ENCODE measurements around the gene TRAF2.

The TRAF2 gene

DNA sequence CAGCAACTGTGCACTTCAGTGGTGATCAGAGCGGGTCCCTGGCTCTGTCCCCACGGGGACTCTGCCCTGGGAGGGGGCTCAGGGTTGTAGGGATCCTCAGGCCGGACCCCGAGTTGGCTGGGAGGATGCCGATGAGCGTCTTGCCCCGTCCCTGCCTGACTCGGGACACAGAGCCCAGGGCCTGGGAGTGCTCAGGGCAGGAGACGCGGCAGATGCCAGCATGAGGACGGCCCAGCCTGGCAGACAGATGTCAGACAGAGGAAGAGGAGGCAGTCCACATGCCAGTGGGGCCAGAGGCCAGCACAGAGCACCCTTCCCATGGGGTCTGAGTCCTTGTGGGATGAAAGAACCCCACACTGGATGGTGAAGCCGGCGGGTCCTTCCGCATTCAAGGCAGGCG is 77.0 kb downstream of the TRAF2 start:
- Histone ChIP-seq H3K36me3 (ENCODE audit: control insufficient read depth, insufficient read depth, low read length) (no peaks in the 10 kb centered on the region), H3K9ac (ENCODE audit: low read depth, low read length) (no peak overlapping the region), H3K9me3 (ENCODE audit: control insufficient read depth, insufficient read depth, low read length) (no peaks in the 10 kb centered on the region), H3K27me3 (ENCODE audit: control insufficient read depth, insufficient read depth, low read length) (no peaks in the 10 kb centered on the region), H3K4me1 (ENCODE audit: control insufficient read depth, insufficient read depth, low read length) (peaks cover 7% of the 10 kb centered on the region), H3K4me3 (ENCODE audit: low read depth, low read length) (no peak overlapping the region)

DNA sequence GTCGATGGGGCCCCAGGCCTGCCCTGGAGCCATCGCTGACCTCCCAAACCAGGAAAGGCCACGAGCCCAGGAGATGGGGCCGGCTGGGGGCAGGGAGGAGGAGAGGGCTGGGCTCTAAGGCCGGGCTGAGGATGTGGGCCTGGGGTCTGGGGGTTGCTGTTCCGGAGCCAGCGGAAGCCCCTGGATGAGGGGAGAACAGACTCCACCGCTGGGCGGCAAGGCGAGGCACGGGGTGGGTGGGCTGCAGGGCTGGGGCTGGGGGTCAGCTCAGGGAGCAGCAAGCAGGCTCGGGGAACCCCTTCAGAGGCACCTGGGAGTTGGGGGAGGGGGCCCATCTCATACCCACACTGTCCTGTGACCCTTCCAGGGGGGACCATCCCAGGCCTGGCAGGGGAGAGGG is 77.4 kb downstream of the TRAF2 start:
- H3K27me3 ChIP-seq (ENCODE audit: control insufficient read depth, insufficient read depth, low read length) = no peaks in the 10 kb centered on the region

DNA sequence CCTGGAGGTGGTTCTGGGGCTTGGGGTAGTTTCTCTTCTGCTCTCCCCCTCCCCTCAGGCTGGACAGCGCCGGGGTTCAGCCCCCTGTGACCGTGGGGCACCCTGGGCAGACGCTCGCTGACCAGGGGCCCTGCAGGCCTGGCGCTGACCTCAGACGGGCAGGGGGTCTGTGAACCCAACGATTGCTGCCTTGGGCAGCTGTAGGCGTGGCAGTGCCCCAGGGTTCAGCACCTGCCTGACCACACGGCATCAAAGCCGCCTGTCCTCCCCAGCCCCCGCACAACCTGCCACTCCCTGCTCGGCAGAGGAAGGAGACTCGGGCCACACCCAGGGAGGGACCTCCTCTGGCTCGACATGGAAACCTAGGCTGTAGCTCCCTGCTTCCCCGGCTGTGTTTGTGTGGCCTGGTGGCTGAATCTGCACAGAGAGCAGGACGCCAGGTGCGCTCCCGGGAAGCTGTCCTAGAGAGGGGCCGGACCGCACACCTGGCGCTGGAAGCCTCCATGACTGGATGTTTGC is 77.9 kb downstream of the TRAF2 start:
- Histone ChIP-seq H3K27me3 (ENCODE audit: control insufficient read depth, insufficient read depth, low read length) (no peaks in the 10 kb centered on the region), H3K36me3 (ENCODE audit: control insufficient read depth, insufficient read depth, low read length) (no peaks in the 10 kb centered on the region), H3K4me3 (ENCODE audit: low read depth, low read length) (no peak overlapping the region), H3K9ac (ENCODE audit: low read depth, low read length) (no peak overlapping the region), H3K4me1 (ENCODE audit: control insufficient read depth, insufficient read depth, low read length) (peaks cover 7% of the 10 kb centered on the region), H3K9me3 (ENCODE audit: control insufficient read depth, insufficient read depth, low read length) (no peaks in the 10 kb centered on the region)

More for the DNA sequence above, 77.4 kb downstream of the TRAF2 start:
- Histone ChIP-seq H3K4me1 (ENCODE audit: control insufficient read depth, insufficient read depth, low read length) (peaks cover 7% of the 10 kb centered on the region), H3K9me3 (ENCODE audit: control insufficient read depth, insufficient read depth, low read length) (no peaks in the 10 kb centered on the region), H3K9ac (ENCODE audit: low read depth, low read length) (no peak overlapping the region), H3K4me3 (ENCODE audit: low read depth, low read length) (no peak overlapping the region), H3K36me3 (ENCODE audit: control insufficient read depth, insufficient read depth, low read length) (no peaks in the 10 kb centered on the region)

DNA sequence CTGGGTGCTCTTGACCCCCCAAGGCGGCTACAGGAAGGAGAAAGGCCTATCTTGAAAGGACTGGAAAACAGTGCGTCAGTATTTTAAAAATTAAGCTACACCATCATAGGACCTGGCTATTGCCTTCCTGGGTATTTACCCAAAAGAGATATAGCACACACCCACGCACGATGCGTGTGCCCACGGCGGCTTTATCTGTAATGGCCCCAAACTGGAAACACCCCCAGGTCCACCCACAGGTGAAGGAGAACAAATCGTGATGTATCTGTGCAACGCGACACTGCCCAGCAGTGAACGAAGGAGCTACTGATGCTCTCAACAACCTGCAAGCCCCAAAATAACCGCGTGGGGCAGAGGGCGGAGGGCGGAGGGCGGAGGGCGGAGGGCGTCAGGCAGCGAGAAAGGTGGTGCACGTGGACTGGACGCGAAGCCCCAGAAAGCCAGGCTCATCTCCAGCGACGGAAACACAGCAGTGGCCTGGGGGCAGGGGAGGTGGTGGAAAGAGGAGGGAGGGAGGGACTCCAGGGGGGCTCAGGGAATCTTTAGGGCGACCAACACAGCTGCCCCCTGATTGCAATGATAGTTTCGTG is 78.6 kb downstream of the TRAF2 start:
- Histone ChIP-seq H3K36me3 (ENCODE audit: control insufficient read depth, insufficient read depth, low read length) (no peaks in the 10 kb centered on the region), H3K4me3 (ENCODE audit: low read depth, low read length) (no peak overlapping the region), H3K9ac (ENCODE audit: low read depth, low read length) (no peak overlapping the region), H3K9me3 (ENCODE audit: control insufficient read depth, insufficient read depth, low read length) (no peaks in the 10 kb centered on the region), H3K4me1 (ENCODE audit: control insufficient read depth, insufficient read depth, low read length) (peaks cover 7% of the 10 kb centered on the region), H3K27me3 (ENCODE audit: control insufficient read depth, insufficient read depth, low read length) (no peaks in the 10 kb centered on the region)

DNA sequence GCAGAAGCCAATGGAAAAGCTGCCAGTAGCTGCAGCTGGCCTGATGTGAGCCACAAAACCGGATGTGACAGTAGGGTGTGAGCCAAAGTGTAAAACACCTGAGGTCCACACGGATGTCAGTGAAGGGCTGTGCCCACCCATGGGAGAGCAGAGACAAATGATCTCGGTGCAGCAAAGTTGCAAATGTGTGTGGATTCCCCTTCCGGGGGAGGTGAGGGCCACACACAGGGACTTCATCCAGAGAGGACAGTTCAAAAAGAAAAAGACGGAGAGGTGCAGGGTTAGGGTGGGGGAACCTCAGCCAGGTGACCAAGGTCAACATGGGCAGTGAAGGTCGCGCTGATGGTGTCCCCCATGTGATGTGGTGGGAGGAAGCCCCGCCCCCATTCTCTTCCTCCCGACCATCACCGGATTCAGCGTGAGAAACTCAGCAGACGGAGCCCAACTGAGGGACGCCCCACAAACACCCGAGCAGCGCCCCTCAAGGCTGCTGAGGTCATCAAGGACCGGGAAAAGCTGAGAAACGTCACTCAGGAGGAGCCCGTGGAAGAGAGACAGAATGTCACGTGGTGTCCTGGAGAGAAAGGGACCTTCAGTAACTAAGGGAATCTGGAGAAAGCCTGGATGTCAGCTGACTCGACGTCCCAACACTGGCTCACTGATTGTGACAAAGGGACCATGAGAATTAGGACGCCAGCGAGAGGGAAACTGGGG is 79.6 kb downstream of the TRAF2 start:
- Histone ChIP-seq H3K4me1 (ENCODE audit: control insufficient read depth, insufficient read depth, low read length) (peaks cover 7% of the 10 kb centered on the region), H3K4me3 (ENCODE audit: low read depth, low read length) (no peak overlapping the region), H3K27me3 (ENCODE audit: control insufficient read depth, insufficient read depth, low read length) (no peaks in the 10 kb centered on the region), H3K9ac (ENCODE audit: low read depth, low read length) (no peak overlapping the region), H3K9me3 (ENCODE audit: control insufficient read depth, insufficient read depth, low read length) (no peaks in the 10 kb centered on the region), H3K36me3 (ENCODE audit: control insufficient read depth, insufficient read depth, low read length) (no peaks in the 10 kb centered on the region)

DNA sequence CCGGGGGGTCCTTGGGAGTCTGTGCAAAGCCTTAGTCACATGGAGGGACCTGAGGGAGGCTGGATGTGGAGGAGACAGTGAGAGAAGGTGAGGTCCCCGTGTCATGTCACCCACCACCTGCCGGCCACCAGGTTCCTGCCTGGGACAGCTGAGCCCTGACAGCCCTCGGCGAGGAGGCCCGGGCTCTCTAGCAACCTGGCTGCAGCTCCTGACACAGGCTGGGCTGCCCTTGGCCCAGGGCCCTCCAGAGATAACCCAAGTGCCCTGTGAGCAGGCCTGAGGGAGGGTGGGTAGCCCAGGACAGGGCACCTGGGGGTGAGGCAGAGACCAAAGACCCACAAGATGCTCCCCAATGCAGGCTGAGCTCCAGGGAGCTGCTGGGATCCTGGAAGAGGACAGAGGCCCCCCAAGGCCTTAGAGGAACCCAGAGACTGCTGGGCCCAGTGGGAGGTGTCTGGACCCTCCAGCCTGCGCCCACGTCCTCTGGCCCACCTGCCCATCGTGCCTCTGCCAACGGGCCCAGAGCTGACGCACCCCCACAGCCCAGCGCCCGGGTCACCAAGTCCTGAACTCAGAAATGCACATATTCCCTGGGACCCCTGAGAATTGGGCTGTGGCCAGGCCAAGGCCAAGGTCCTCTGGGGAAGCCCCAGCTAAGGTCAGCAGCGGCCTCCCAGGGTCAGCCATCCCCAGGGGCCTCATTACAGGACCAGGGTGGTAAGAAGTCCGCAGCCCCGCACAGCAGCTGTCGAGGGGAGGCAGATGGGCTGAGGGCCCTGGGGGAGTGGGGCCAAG is 82.2 kb downstream of the TRAF2 start:
- Histone ChIP-seq H3K4me1 (ENCODE audit: control insufficient read depth, insufficient read depth, low read length) (peaks cover 7% of the 10 kb centered on the region), H3K9me3 (ENCODE audit: control insufficient read depth, insufficient read depth, low read length) (no peaks in the 10 kb centered on the region), H3K27me3 (ENCODE audit: control insufficient read depth, insufficient read depth, low read length) (no peaks in the 10 kb centered on the region), H3K9ac (ENCODE audit: low read depth, low read length) (no peak overlapping the region), H3K4me3 (ENCODE audit: low read depth, low read length) (no peak overlapping the region), H3K36me3 (ENCODE audit: control insufficient read depth, insufficient read depth, low read length) (no peaks in the 10 kb centered on the region)

DNA sequence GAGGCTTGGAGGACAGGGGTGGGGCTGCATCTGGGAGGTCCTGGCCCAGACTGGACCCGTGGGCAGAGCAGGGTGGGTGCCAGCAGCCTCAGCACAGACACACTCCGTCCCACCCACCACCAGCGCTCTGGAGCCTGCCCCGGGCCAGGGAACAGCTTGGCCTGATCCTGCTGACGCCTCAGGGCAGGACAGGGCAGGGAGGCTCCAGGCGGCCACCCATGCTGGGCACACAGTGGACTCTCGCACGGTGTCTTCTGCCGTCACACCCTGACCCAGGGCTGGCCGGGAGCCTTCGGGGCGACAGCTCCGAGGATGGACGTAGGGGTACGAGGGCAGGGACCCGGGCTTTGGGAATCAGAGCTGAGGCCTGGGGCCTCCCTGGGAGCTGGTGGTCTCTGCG is 82.8 kb downstream of the TRAF2 start:
- Histone ChIP-seq H3K9me3 (ENCODE audit: control insufficient read depth, insufficient read depth, low read length) (no peaks in the 10 kb centered on the region), H3K36me3 (ENCODE audit: control insufficient read depth, insufficient read depth, low read length) (no peaks in the 10 kb centered on the region), H3K4me1 (ENCODE audit: control insufficient read depth, insufficient read depth, low read length) (peaks cover 7% of the 10 kb centered on the region), H3K9ac (ENCODE audit: low read depth, low read length) (no peak overlapping the region), H3K27me3 (ENCODE audit: control insufficient read depth, insufficient read depth, low read length) (no peaks in the 10 kb centered on the region), H3K4me3 (ENCODE audit: low read depth, low read length) (no peak overlapping the region)

DNA sequence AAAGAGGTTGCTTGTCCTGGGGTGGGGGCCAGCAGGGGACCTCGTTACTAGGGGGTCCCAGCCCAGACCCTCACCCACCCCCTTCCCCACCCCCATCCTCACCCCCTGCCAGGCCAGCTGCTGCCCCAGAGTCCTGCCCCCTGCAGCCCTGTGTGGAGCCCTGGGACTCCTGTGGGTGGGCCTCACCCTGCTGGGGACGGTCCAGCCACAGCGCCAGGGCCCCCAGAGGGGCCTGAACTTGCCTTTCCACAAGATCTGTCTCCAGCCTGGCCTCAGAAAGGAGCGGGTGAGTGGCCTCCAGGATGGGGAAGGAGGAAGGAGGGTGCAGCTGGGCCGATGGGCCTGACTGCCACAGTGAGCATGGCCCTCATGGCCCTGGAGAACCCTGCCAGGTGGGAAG is 83.5 kb downstream of the TRAF2 start:
- Histone ChIP-seq H3K9me3 (ENCODE audit: control insufficient read depth, insufficient read depth, low read length) (no peaks in the 10 kb centered on the region), H3K4me3 (ENCODE audit: low read depth, low read length) (no peak overlapping the region), H3K36me3 (ENCODE audit: control insufficient read depth, insufficient read depth, low read length) (no peaks in the 10 kb centered on the region), H3K9ac (ENCODE audit: low read depth, low read length) (no peak overlapping the region), H3K27me3 (ENCODE audit: control insufficient read depth, insufficient read depth, low read length) (no peaks in the 10 kb centered on the region), H3K4me1 (ENCODE audit: control insufficient read depth, insufficient read depth, low read length) (peaks cover 7% of the 10 kb centered on the region)

DNA sequence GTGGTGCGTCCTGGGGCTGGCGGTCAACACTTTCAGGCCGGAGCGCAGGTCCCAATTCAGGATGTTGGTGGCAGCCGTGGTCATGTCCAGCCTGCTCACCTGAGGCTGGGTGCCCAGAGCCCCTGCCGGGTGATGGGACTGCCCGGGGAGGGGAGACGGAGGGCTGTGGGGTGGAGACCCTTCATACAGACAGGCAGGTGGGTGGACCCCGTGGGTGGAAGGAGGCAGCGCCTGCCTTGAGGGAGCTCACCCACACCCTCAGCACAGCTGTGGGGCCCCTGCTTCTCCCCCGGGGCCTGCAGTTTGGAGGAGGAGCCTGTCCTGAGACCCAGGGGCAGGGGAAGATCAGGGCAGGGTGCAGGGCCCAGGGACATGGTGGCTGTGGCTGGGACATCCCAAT is 84.0 kb downstream of the TRAF2 start:
- no peaks in the 10 kb centered on the region for H3K36me3 ChIP-seq (ENCODE audit: control insufficient read depth, insufficient read depth, low read length)
- no peaks in the 10 kb centered on the region for H3K27me3 ChIP-seq (ENCODE audit: control insufficient read depth, insufficient read depth, low read length)
- no peak overlapping the region for H3K4me3 ChIP-seq (ENCODE audit: low read depth, low read length)
- H3K9me3 ChIP-seq (ENCODE audit: control insufficient read depth, insufficient read depth, low read length) = no peaks in the 10 kb centered on the region
- H3K4me1 ChIP-seq (ENCODE audit: control insufficient read depth, insufficient read depth, low read length) = peaks cover 7% of the 10 kb centered on the region
- H3K9ac ChIP-seq (ENCODE audit: low read depth, low read length) = no peak overlapping the region

DNA sequence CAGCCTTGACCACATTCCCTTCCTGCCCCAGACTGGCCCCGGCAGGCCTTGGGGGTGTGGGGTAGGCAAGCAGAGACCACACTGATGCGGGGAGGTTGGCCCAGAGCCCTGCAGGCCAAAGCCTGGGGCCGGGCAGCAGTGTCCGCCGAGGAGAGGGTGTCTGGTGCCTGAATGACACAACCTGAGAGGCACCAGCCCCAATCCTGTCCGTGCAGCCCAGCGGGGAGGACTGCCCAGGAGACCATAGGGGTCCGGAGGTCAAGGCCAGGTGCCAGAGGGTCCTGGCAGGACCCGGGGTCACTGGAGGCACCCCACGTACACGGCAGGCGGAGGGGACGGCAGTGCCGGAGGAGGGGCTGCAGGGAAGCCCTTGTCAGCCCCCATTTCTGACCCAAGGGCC is 85.4 kb downstream of the TRAF2 start:
- H3K9ac ChIP-seq (ENCODE audit: low read depth, low read length) = no peak overlapping the region
- no peak overlapping the region for H3K4me3 ChIP-seq (ENCODE audit: low read depth, low read length)
- H3K4me1 ChIP-seq (ENCODE audit: control insufficient read depth, insufficient read depth, low read length) = no peaks in the 10 kb centered on the region
- H3K36me3 ChIP-seq (ENCODE audit: control insufficient read depth, insufficient read depth, low read length) = no peaks in the 10 kb centered on the region
- H3K9me3 ChIP-seq (ENCODE audit: control insufficient read depth, insufficient read depth, low read length) = no peaks in the 10 kb centered on the region
- H3K27me3 ChIP-seq (ENCODE audit: control insufficient read depth, insufficient read depth, low read length) = no peaks in the 10 kb centered on the region

DNA sequence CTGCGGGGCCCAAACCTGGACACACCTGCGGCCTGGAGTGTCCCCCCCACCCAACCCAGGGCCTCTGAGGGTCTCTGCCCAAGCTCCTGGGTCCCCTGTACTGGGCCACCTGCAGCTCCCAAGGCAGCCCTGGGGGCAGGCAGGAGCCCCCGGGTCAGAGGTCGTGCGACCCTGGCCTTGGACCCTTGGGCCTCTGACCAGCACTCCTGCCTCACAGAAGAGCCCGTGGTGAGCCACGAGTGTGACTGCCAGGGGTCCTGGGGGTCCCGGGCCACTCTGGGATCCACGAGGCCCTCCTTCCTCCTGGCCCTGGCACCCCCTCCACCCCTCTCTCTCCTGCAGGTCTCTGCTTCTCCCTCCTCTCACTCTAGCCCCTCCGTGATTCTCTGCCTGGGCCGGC is 86.0 kb downstream of the TRAF2 start:
- Histone ChIP-seq H3K4me3 (ENCODE audit: low read depth, low read length) (no peak overlapping the region), H3K9me3 (ENCODE audit: control insufficient read depth, insufficient read depth, low read length) (no peaks in the 10 kb centered on the region), H3K27me3 (ENCODE audit: control insufficient read depth, insufficient read depth, low read length) (no peaks in the 10 kb centered on the region), H3K9ac (ENCODE audit: low read depth, low read length) (no peak overlapping the region), H3K36me3 (ENCODE audit: control insufficient read depth, insufficient read depth, low read length) (no peaks in the 10 kb centered on the region), H3K4me1 (ENCODE audit: control insufficient read depth, insufficient read depth, low read length) (no peaks in the 10 kb centered on the region)

DNA sequence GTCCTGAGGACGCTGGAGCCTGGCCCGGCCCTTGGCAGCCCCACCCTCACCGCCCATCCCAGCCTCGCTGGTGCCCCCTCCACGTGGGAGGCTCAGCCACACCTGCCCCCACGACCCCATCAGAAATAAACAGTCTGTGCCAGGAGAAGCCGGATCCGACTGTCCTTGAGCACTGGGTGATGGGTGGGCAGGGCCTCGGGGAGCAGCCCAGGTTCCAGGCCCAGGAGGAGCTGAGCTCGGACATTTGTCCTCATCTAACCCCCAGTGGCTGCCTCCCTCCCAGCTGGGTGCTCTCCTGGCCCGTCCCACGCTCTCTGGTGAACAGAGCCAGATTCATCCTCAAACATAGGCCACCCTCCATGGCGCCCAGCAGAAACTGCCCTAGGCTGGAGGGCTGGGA is 86.4 kb downstream of the TRAF2 start:
- Histone ChIP-seq H3K4me3 (ENCODE audit: low read depth, low read length) (no peak overlapping the region), H3K4me1 (ENCODE audit: control insufficient read depth, insufficient read depth, low read length) (no peaks in the 10 kb centered on the region), H3K9ac (ENCODE audit: low read depth, low read length) (no peak overlapping the region), H3K27me3 (ENCODE audit: control insufficient read depth, insufficient read depth, low read length) (no peaks in the 10 kb centered on the region), H3K36me3 (ENCODE audit: control insufficient read depth, insufficient read depth, low read length) (no peaks in the 10 kb centered on the region), H3K9me3 (ENCODE audit: control insufficient read depth, insufficient read depth, low read length) (no peaks in the 10 kb centered on the region)
